Epithelial cell of proximal tubule (primary cell): ENCODE results near the gene ULBP1. TPM values are rescaled to one million over a fixed set of nuclear protein-coding genes. Genes with fewer than 3 reads are reported as not detected.
A peak's percentile ranks its signal among the peaks of the same experiment; 100 is the strongest.
"Not testable (repeated sequence)": the region's sequence is repeated elsewhere in the genome, so short reads cannot be mapped to it uniquely, and the experiment has no call there.

ENCODE experiments used
- DNase-seq: peaks from one replicate; pipeline ENCODE4 v3.0.0-alpha.2; 2011; ENCODE audit warnings: low read depth
- H3K4me3 ChIP-seq: 2 replicates; pipeline ENCODE4 v1.5.1; 2011; ENCODE audit warnings: low read depth, mild to moderate bottlenecking, low read length
- CTCF ChIP-seq: conservative IDR thresholded peaks from 2 replicates; pipeline ENCODE4 v1.5.1; 2012; ENCODE audit warnings: low read depth, mild to moderate bottlenecking, low read length
- total RNA-seq: library from RNA; depleted of rRNA; stranded (reverse); fragments of >200 nt; gene quantifications from 2 replicates; pipeline ENCODE4 v1.2.3, GENCODE V29; 2015

The ULBP1 gene
- total RNA-seq, 1 donor from 2014 or later = 0.23 TPM

- DNase-seq = no peak
- no peak for TF ChIP-seq CTCF
- no peak overlapping the region for H3K4me3 ChIP-seq
Observed at GRCh38 chr6:149935246-149935645, 28.5 kb upstream of the ULBP1 start.

- no peak for TF ChIP-seq CTCF
- no peak for DNase-seq
- H3K4me3 ChIP-seq = no peak overlapping the region
Observed at GRCh38 chr6:149935668-149936067, 28.1 kb upstream of the ULBP1 start.

GRCh38 chr6:149936743-149937142, 27.0 kb upstream of the ULBP1 start:
- no peak overlapping the region for H3K4me3 ChIP-seq
- DNase-seq = no peak
- TF ChIP-seq CTCF = no peak

GRCh38 chr6:149938013-149938570, 25.7 kb upstream of the ULBP1 start:
- not testable (repeated sequence) for DNase-seq

GRCh38 chr6:149938571-149939355, 25.0 kb upstream of the ULBP1 start:
- H3K4me3 ChIP-seq = peak overlapping the region; percentile 56
- no peak for TF ChIP-seq CTCF
- no peak for DNase-seq

More at GRCh38 chr6:149938013-149938570, 25.7 kb upstream of the ULBP1 start:
- H3K4me3 ChIP-seq = peak overlapping the region; percentile 56
- peak; percentile 23 for TF ChIP-seq CTCF

- no peak for DNase-seq
- no peak for TF ChIP-seq CTCF
- no peak overlapping the region for H3K4me3 ChIP-seq
Observed at GRCh38 chr6:149939356-149939648, 24.4 kb upstream of the ULBP1 start.
